Cardiac fibroblast (primary cell): Measurements from ENCODE around the gene NOX3.

ENCODE experiments used
- DNase-seq, 2 donors: peaks; one replicate each; pipeline versions ENCODE4 v3.0.0 to v3.0.0-alpha.2; 2010; ENCODE audit warnings: low read depth in 2 of 2
- H3K4me3 ChIP-seq, 2 donors: replicated peaks in 1 of 2; 1 replicate in 1 of 2; 2 replicates in 1 of 2; pipeline ENCODE4 v1.5.1; 2011; ENCODE audit warnings: low read depth in 2 of 2, low read length in 2 of 2, mild to moderate bottlenecking in 2 of 2, moderate library complexity in 1 of 2
- TF ChIP-seq, protein P1 (sequence below): IDR thresholded peaks from one replicate; pipeline ENCODE4 v1.5.1; 2011; ENCODE audit warnings: low read depth, mild to moderate bottlenecking, low read length, inconsistent platforms

Gene NOX3

DNA sequence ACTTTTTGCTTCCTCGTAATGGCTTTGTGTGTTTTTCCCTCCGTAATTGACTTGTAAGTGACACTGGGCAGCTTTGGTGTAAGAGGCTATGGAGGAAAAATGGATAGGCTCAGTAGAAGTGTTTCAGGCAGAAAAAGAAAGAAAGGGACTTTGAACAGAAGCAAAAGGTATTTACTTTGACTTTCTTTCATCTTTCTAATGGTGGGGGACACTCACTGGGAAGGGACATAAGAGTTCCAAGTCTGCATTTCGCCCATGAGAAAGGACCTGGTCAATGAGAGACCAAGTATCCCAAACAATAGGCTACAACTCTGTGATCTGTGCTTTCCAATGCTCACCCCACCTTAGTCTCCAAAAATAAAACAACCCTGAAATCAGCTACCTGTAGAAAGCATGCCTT lies 41.6 kb downstream of the NOX3 start:
- TF ChIP-seq, protein P1, sequence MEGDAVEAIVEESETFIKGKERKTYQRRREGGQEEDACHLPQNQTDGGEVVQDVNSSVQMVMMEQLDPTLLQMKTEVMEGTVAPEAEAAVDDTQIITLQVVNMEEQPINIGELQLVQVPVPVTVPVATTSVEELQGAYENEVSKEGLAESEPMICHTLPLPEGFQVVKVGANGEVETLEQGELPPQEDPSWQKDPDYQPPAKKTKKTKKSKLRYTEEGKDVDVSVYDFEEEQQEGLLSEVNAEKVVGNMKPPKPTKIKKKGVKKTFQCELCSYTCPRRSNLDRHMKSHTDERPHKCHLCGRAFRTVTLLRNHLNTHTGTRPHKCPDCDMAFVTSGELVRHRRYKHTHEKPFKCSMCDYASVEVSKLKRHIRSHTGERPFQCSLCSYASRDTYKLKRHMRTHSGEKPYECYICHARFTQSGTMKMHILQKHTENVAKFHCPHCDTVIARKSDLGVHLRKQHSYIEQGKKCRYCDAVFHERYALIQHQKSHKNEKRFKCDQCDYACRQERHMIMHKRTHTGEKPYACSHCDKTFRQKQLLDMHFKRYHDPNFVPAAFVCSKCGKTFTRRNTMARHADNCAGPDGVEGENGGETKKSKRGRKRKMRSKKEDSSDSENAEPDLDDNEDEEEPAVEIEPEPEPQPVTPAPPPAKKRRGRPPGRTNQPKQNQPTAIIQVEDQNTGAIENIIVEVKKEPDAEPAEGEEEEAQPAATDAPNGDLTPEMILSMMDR: no peak
- DNase-seq: no peak
- no peak overlapping the region for H3K4me3 ChIP-seq

DNA sequence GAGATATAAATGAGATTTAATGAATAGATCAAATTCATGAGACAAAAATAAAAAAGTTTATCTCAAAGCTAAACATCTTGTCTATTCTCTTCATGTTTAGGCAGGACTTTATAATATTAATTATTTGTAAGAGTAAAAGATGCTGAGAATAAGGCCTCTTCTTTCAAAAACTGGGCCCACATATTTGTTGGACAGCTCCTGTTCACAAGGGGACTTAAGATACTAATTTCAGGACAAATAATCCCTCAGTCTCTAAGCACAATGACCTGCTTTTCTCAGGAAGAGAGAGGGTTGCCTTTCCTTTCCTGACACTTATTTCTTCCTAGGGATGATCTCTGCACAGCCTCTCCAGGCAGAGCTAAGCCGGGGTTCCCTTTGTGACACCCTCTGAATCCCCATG lies 43.3 kb downstream of the NOX3 start:
- TF ChIP-seq, protein P1: no peak
- H3K4me3 ChIP-seq: no peak overlapping the region
- peak; percentile 23 to 28 for DNase-seq

DNA sequence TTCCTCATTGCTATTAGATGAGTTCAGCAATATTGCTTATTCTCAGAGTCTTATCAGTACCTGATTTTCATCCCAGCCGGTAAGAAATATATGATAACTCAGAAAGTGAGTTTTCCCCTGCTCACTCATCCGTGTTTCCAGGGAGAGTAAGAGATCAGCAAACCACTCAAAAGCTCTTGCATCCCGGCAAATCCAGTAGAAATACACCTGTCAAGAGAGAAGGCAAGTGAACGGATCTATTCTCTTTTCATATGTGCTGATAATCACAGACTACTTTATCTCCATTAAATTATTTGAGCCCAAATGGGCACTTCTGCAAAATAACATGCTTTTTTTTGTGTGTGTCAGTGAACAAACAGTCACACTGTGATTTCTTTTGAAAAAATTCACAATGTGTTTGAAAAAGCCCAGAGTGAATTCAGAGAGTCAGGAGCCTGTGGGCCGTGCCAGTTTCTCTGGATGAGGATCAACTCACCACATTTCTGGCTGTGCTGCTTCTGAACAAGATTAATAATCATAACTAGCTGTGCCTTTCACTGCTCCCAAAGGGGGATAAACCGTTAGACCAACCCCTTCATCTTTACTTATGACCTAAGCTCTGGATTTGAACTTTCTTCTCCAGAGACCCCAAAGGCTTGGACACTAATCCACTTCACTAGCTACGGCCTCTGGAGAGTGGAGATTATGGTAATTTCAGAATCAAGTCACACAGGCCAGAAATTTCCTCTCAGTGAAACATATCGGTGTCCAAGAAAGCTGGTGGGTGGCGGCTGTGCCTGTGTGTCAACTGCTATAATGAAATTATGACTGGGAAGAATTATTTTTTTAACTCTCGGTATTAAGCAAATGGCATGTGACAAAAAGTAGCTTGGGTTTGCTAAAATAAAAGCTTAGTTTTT lies 44.2 kb downstream of the NOX3 start:
- no peak overlapping the region for H3K4me3 ChIP-seq
- DNase-seq: no peak
- TF ChIP-seq, protein P1: no peak

DNA sequence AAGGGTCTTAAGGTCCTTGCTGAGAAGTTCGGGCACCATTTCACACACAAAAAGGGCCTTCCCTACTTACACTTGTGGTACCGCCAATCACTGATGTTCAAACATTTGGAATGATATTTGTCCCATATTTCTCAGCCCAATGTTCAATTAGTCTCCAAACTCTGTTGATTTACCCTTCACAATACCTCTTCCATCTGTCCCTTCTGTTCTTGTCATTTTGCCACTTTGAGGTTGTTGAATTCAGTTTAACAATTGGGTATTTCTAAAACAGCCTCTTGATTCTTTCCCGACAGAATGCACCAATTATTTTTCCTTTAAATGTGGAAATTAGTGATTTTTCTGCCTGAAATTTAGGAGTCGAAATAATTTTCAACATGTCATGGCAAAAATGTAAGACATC lies 46.2 kb downstream of the NOX3 start:
- no peak for DNase-seq
- TF ChIP-seq, protein P1: no peak
- H3K4me3 ChIP-seq: no peak overlapping the region

DNA sequence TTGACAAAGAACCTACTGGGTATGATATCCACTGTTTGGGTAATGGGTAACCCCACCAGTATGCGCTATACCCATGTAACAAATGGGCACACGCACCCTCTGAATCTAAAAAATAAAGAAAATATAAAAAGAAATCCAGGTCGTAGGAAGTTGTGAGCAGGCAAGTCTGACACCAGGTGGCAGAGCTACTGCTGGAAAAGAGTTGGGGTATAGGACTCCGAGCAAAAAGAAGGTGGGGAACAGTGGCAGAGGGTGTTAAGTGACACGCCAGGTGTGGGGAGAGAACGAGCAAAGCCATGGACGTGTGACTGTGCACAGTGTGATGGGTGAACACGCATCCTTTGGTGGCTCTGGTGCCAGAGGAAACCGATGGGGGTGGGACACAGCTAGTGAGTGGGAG lies 46.7 kb downstream of the NOX3 start:
- no peak for DNase-seq
- H3K4me3 ChIP-seq: no peak overlapping the region

DNA sequence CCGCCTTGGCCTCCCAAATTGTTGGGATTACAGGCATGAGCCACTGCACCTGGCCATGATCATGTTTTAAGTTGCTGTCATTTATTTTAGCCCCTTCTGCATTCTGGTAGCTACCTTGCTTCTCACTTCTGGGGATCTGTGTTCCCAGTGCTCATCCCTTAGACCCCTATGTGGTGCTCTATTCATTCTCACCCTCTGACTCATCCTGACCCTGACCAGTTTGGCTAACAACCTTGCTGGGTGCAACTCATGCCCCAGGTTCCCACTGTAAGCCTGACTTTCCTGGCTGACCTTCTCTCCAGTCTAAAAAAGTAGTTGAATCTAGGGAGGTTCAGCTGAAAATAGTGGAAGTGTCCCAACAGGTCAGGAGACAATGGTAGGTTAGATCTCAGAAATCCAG lies 47.4 kb downstream of the NOX3 start:
- no peak overlapping the region for H3K4me3 ChIP-seq
- TF ChIP-seq, protein P1: no peak
- DNase-seq: no peak

More for the DNA sequence above, 46.7 kb downstream of the NOX3 start:
- TF ChIP-seq, protein P1: no peak

DNA sequence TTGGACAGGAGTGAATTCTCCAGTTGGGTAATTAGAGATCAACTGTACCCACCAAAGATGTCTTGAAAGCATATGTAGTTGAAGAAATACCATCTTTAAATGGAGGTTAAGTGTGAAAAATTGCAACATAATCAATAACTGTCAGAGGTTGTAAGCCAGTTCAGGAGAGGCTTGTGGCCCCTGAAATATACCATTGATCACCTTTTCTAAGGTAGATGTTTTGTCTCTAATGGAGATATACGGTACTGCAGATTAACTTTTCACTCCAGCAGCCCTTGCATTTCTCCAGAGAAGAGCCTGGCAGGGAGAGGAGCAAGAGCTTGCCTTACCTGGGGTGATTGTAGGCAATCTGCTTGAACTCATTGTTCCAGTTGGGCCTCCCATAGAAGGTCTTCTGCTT lies 48.8 kb downstream of the NOX3 start:
- TF ChIP-seq, protein P1: peak; percentile 2
- DNase-seq: no peak
- no peak overlapping the region for H3K4me3 ChIP-seq
